A549 (cell line): Measurements from ENCODE around the gene SYS1. TPM values are rescaled to one million over a fixed set of nuclear protein-coding genes. Genes with fewer than 3 reads are reported as not detected.

Experiments
- ATAC-seq, 2 experiments: fragments of 200-7000 bp in 1 of 2; fragments of >200 bp in 1 of 2; cut with Nextera tagmentation in 1 of 2; cut with Tn5 transposase in 1 of 2; 3 replicates each; pipeline versions ENCODE4 v1.8.0 to v1.9.1; 2018 to 2020; ENCODE audit warnings: mild to moderate bottlenecking in 1 of 2, moderate library complexity in 1 of 2
- CTCF ChIA-PET: fragments of 300-600 bp; sonication (Branson Sonifier 250); formaldehyde crosslinking; extraction: SDS; loops from one replicate; lab custom pipeline; 2021; ENCODE audit warnings: antibody characterized with exemption, inconsistent platforms; lab: Yijun Ruan, JAX
- POLR2A ChIA-PET: fragments of 350-600 bp; formaldehyde crosslinking; extraction: SDS; loops from one replicate; lab custom pipeline; 2021; ENCODE audit warnings: antibody characterized with exemption, inconsistent platforms; lab: Yijun Ruan, JAX
- DNase-seq, 2 experiments: peaks; one replicate each; pipeline versions ENCODE4 v3.0.0 to v3.0.0-alpha.2; 2011 to 2016; ENCODE audit warnings: low read depth in 1 of 2, low spot score in 1 of 2
- FAIRE-seq: peaks from 2 replicates; lab custom pipeline; 2011; peaks lifted over from hg19 to GRCh38; lab: Jason Lieb, UNC
- H3K27ac ChIP-seq, 2 experiments: fragments of >200 bp; sonication (Bioruptor Twin); formaldehyde crosslinking; 3 replicates each; pipeline ENCODE4 v1.5.1; 2016 to 2017
- H3K4me1 ChIP-seq: fragments of >200 bp; sonication (Bioruptor Twin); formaldehyde crosslinking; 3 replicates; pipeline ENCODE4 v1.6.1; 2016
- H3K4me2 ChIP-seq: fragments of >200 bp; sonication (Bioruptor Twin); formaldehyde crosslinking; 3 replicates; pipeline ENCODE4 v1.6.1; 2016
- H3K4me3 ChIP-seq: fragments of >200 bp; sonication (Bioruptor Twin); formaldehyde crosslinking; 3 replicates; pipeline ENCODE4 v1.5.1; 2016
- H3K9me3 ChIP-seq: fragments of >200 bp; sonication (Bioruptor Twin); formaldehyde crosslinking; 3 replicates; pipeline ENCODE4 v1.6.1; 2016
- CBX2 ChIP-seq: fragments of 200-600 bp; sonication (generic); IDR thresholded peaks from 2 replicates; pipeline ENCODE4 v1.6.1; 2016; ENCODE audit warnings: low read depth, mild to moderate bottlenecking, borderline replicate concordance
- E2F6 ChIP-seq: IDR thresholded peaks from 2 replicates; pipeline ENCODE4 v1.6.1; 2012; ENCODE audit warnings: low read depth, borderline replicate concordance
- EHF ChIP-seq: fragments of 250-450 bp; sonication (Bioruptor Pico); IDR thresholded peaks from 2 replicates; pipeline ENCODE4 v1.5.0; 2020; ENCODE audit warnings: mild to moderate bottlenecking
- ELK1 ChIP-seq: fragments of 150-350 bp; IDR thresholded peaks from 2 replicates; pipeline ENCODE4 v1.6.1; 2014; ENCODE audit warnings: low read depth, mild to moderate bottlenecking, low read length
- EP300 ChIP-seq, 2 experiments: fragments of >200 bp; sonication (Bioruptor Twin); formaldehyde crosslinking; IDR thresholded peaks; 2 replicates in 1 of 2; 3 replicates in 1 of 2; pipeline ENCODE4 v1.6.1; 2016 to 2017
- ESRRA ChIP-seq: fragments of 150-350 bp; IDR thresholded peaks from 2 replicates; pipeline ENCODE4 v1.6.1; 2014; ENCODE audit warnings: mild to moderate bottlenecking, low read length, borderline replicate concordance
- FOSB ChIP-seq: fragments of 250-450 bp; sonication (Bioruptor Pico); IDR thresholded peaks from 2 replicates; pipeline ENCODE4 v1.5.0; 2020; ENCODE audit warnings: mild to moderate bottlenecking, moderate library complexity
- FOXS1 ChIP-seq: fragments of 250-450 bp; sonication (Bioruptor Pico); IDR thresholded peaks from 2 replicates; pipeline ENCODE4 v1.5.0; 2020; ENCODE audit warnings: mild to moderate bottlenecking, moderate library complexity
- HES2 ChIP-seq: fragments of >200 bp; sonication (Bioruptor Twin); formaldehyde crosslinking; IDR thresholded peaks from 2 replicates; pipeline ENCODE4 v1.6.1; 2016
- HMGXB4 ChIP-seq: fragments of 250-450 bp; sonication (Bioruptor Pico); IDR thresholded peaks from 2 replicates; pipeline ENCODE4 v1.5.0; 2021; ENCODE audit warnings: mild to moderate bottlenecking, moderate library complexity, borderline replicate concordance
- HOXA7 ChIP-seq: fragments of 250-450 bp; sonication (Bioruptor Pico); IDR thresholded peaks from 2 replicates; pipeline ENCODE4 v1.5.0; 2020; ENCODE audit warnings: mild to moderate bottlenecking, moderate library complexity
- PHF8 ChIP-seq: fragments of 200-600 bp; sonication (generic); IDR thresholded peaks from 2 replicates; pipeline ENCODE4 v1.6.1; 2016; ENCODE audit warnings: low read depth, mild to moderate bottlenecking, antibody characterized with exemption, moderate library complexity, borderline replicate concordance
- RCOR1 ChIP-seq: fragments of 150-350 bp; IDR thresholded peaks from 2 replicates; pipeline ENCODE4 v1.6.1; 2014; ENCODE audit warnings: antibody characterized with exemption, low read length, low read depth
- REST ChIP-seq: fragments of 200-600 bp; sonication (generic); IDR thresholded peaks from 2 replicates; pipeline ENCODE4 v1.6.1; 2016; ENCODE audit warnings: antibody characterized with exemption, mild to moderate bottlenecking, moderate library complexity
- RFX5 ChIP-seq: fragments of 450-650 bp; IDR thresholded peaks from 2 replicates; pipeline ENCODE4 v1.7.1; 2014; ENCODE audit warnings: antibody characterized with exemption, mild to moderate bottlenecking, moderate library complexity
- TFCP2L1 ChIP-seq: fragments of 250-450 bp; sonication (Bioruptor Pico); IDR thresholded peaks from 2 replicates; pipeline ENCODE4 v1.5.0; 2021; ENCODE audit warnings: mild to moderate bottlenecking
- USF2 ChIP-seq: fragments of 450-650 bp; IDR thresholded peaks from 2 replicates; pipeline ENCODE4 v1.6.1; 2014; ENCODE audit warnings: antibody characterized with exemption
- ZC3H11A ChIP-seq: fragments of 450-650 bp; IDR thresholded peaks from 2 replicates; pipeline ENCODE4 v1.6.1; 2014; ENCODE audit warnings: antibody characterized with exemption, mild to moderate bottlenecking
- WGBS: methylation state at CpG from one replicate; pipeline ENCODE4 v1.1.6; 2017; ENCODE audit errors: missing lambda C conversion rate; 5-methylcytosine and 5-hydroxymethylcytosine counted together
- polyA plus RNA-seq, 4 experiments: library from polyadenylated mRNA; depleted of rRNA in 3 of 4; stranded (reverse); fragments of >200 nt; fragmentation: RNase III in 1 of 4; extraction: RNeasy Plus Mini Kit Qiagen cat#74134 plus additional on column Dnase treatment in 1 of 4; gene quantifications; 2 replicates in 3 of 4; 3 replicates in 1 of 4; pipeline ENCODE4 v1.2.3, GENCODE V29; 2011 to 2017

SYS1 gene
- polyA plus RNA-seq, 2 of the 4 experiments (the other 2 are of a cell fraction) = 20.2 to 27.6 TPM

- ChIA-PET POLR2A (no interaction called here), CTCF (interaction anchor here (0.6 to 4.4 kb wide), 7 partner anchors 12 to 197 kb away, joined by 3 to 32 read pairs (median 5); partner anchors contain the start of genes DBNDD2 and SYS1)
- 69% methylated on average over 4 of the region's 7 CpGs for WGBS
- peaks cover 6% of the 10 kb centered on the region for H3K9me3 ChIP-seq
- FAIRE-seq (no peak), DNase-seq (no peak), ATAC-seq (no peak)
- no peak for TF ChIP-seq RCOR1
- no peak for TF ChIP-seq HOXA7
- no peak for TF ChIP-seq FOSB
- TF ChIP-seq ELK1 = no peak
- TF ChIP-seq HMGXB4 = no peak
- TF ChIP-seq RFX5 = no peak
- no peak for TF ChIP-seq CBX2
- H3K4me1 ChIP-seq = no peaks in the 10 kb centered on the region
- no peak overlapping the region for H3K27ac ChIP-seq
- no peak overlapping the region for H3K4me2 ChIP-seq
- H3K4me3 ChIP-seq = no peak overlapping the region
Observed at GRCh38 chr20:45395114-45395415, 32.1 kb downstream of the SYS1 start.

- no peak overlapping the region for H3K4me2 ChIP-seq
- no peak for DNase-seq
- H3K9me3 ChIP-seq = peaks cover 21% of the 10 kb centered on the region
- POLR2A ChIA-PET = no interaction called here
- TF ChIP-seq HES2 (no peak), EP300 (IDR thresholded peaks at IDR 0.05) (no peak), FOSB (no peak), USF2 (no peak), FOXS1 (CRISPR knock-in tag) (no peak), ESRRA (no peak), CBX2 (no peak), E2F6 (no peak), EHF (no peak), REST (no peak), ZC3H11A (no peak), PHF8 (no peak), ELK1 (no peak), TFCP2L1 (CRISPR knock-in tag) (no peak)
- whole genome bisulfite sequencing = 86% methylated on average over 1 of the region's 1 CpG
- H3K4me1 ChIP-seq = no peaks in the 10 kb centered on the region
- ATAC-seq = no peak
- no peak overlapping the region for H3K27ac ChIP-seq
- no peak overlapping the region for H3K4me3 ChIP-seq
- FAIRE-seq = no peak
- CTCF ChIA-PET = interaction anchor here (0.6 to 2.6 kb wide), 3 partner anchors 25 to 38 kb away, joined by 3 to 10 read pairs (median 3); partner anchors contain the start of gene SYS1
Observed at GRCh38 chr20:45399018-45399417, 36.1 kb downstream of the SYS1 start.
